Lower lobe of right lung (tissue), 2 donors: ENCODE results near the gene LRRIQ3. TPM values are rescaled to one million over a fixed set of nuclear protein-coding genes. Genes with fewer than 3 reads are reported as not detected.

Source experiments
- ATAC-seq, 2 donors: fragments of 200-7000 bp; cut with Tn5 transposase; one replicate each; pipeline ENCODE4 v1.9.1; 2020 to 2022; ENCODE audit warnings: mild to moderate bottlenecking in 2 of 2, moderate library complexity in 2 of 2
- DNase-seq: peaks from one replicate; pipeline ENCODE4 v3.0.0-alpha.2; 2020
- H3K27ac ChIP-seq: fragments of 200-600 bp; one replicate; pipeline ENCODE4 v1.8.0; 2022
- H3K27me3 ChIP-seq: fragments of 200-600 bp; one replicate; pipeline ENCODE4 v1.8.0; 2022; ENCODE audit warnings: low read depth
- H3K36me3 ChIP-seq: fragments of 200-600 bp; one replicate; pipeline ENCODE4 v1.8.0; 2022; ENCODE audit warnings: mild to moderate bottlenecking
- H3K4me1 ChIP-seq: fragments of 200-600 bp; one replicate; pipeline ENCODE4 v1.8.0; 2022
- H3K4me3 ChIP-seq: fragments of 200-600 bp; one replicate; pipeline ENCODE4 v1.8.0; 2022; ENCODE audit warnings: mild to moderate bottlenecking
- H3K9me3 ChIP-seq: fragments of 200-600 bp; one replicate; pipeline ENCODE4 v1.8.0; 2022
- intact Hi-C: fragments of 100-400 bp; cut with DNase I; formaldehyde crosslinking; loops from one replicate; pipeline ENCODE4 v1.11.0; 2022
- total RNA-seq: library from RNA; stranded (reverse); fragmentation: NEBNext Ultra II Directional; extraction: Animal tissue kit (Norgen Biotek cat#: 25700); gene quantifications from one replicate; pipeline ENCODE4 v1.2.1, GENCODE V29; 2021
- TF ChIP-seq, protein P1 (sequence below): fragments of 200-600 bp; IDR thresholded peaks from one replicate; pipeline ENCODE4 v1.8.0; 2022; ENCODE audit warnings: antibody characterized with exemption, mild to moderate bottlenecking
- donor health status: DM: no; HTN: yes; CAD: no; lungs with severe emphysema.

LRRIQ3 gene
- total RNA-seq, 1 donor from 2014 or later = 0.65 TPM

DNA sequence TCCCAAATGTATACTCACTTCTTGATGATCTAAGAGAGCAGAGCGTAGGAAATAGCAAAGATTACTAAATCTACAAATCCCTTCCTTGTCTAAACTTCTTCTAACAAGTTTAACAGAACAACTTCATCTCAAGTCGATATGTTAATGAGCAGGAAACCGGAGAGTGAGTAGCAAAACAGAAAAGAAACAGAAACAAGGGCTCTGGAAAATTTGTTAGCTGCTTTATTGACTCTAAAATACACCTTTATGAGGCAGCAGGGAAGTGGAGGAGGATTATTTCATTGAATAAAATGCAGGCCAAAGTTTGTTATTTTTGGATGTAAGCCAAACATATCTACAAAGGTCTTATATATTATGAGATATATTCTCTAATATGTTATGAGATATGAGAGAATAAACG lies 192.4 kb downstream of the LRRIQ3 start:
- Histone ChIP-seq H3K36me3 (no peaks in the 10 kb centered on the region), H3K4me1 (no peaks in the 10 kb centered on the region), H3K4me3 (no peak overlapping the region), H3K27ac (no peak overlapping the region), H3K27me3 (no peaks in the 10 kb centered on the region), H3K9me3 (no peaks in the 10 kb centered on the region)
- ATAC-seq = no peak
- DNase-seq = no peak
- TF ChIP-seq, protein P1, sequence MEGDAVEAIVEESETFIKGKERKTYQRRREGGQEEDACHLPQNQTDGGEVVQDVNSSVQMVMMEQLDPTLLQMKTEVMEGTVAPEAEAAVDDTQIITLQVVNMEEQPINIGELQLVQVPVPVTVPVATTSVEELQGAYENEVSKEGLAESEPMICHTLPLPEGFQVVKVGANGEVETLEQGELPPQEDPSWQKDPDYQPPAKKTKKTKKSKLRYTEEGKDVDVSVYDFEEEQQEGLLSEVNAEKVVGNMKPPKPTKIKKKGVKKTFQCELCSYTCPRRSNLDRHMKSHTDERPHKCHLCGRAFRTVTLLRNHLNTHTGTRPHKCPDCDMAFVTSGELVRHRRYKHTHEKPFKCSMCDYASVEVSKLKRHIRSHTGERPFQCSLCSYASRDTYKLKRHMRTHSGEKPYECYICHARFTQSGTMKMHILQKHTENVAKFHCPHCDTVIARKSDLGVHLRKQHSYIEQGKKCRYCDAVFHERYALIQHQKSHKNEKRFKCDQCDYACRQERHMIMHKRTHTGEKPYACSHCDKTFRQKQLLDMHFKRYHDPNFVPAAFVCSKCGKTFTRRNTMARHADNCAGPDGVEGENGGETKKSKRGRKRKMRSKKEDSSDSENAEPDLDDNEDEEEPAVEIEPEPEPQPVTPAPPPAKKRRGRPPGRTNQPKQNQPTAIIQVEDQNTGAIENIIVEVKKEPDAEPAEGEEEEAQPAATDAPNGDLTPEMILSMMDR = no peak
- intact Hi-C loops = no loop called here

DNA sequence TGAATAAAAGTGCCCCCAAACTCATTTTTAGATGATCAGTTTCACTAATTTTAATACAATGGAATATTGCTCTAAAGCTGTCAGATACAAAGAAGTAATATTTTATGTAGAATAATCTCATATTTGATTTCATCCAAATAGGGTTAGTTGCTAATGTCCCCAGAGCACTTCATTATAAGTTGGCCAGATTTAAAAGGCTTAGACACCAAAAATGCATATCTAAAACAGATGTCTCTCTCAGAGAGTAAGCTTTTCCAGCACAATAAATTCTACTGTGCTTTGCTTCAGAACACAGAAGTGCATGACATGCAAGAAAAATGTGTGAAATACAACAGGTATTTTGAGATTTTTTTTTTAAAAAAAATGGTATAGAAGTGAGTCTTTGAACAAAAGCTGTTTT lies 194.2 kb downstream of the LRRIQ3 start:
- ATAC-seq = no peak

DNA sequence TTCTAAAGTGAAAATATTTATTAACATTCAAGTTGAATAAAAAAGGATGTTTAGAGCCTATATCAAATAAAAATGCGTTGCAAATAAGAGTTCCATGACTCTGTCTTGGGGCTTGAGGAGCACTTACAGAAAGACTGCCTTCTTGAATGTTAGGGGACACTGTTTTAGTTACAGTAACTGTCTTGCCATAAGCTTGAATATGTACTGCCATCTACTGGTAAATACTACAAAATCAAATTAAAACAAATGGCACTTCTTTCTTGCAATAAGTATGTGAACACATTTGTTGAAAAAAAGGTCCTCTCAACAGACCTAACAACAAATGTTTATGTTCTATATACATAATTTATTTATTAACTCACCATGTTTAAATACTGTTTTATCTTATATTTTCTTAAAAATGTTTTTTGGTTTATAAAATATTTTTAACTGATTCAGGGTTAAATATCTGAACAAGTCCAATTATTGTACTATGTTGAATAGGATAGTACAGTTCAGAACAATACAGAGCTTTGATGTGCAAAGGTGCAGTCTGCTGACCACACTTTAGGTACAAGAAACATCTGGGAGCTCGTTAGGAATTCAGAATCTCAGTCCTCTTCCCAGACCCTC lies 199.5 kb downstream of the LRRIQ3 start:
- TF ChIP-seq, protein P1 = peak; percentile 37
- intact Hi-C loops = no loop called here
- Histone ChIP-seq H3K4me1 (no peaks in the 10 kb centered on the region), H3K36me3 (no peaks in the 10 kb centered on the region), H3K4me3 (no peak overlapping the region), H3K27ac (no peak overlapping the region), H3K9me3 (no peaks in the 10 kb centered on the region), H3K27me3 (no peaks in the 10 kb centered on the region)
- peak in 1 of 2 donors; percentile 50 for ATAC-seq
- no peak for DNase-seq

More for the DNA sequence above, 194.2 kb downstream of the LRRIQ3 start:
- Histone ChIP-seq H3K27ac (no peak overlapping the region), H3K27me3 (no peaks in the 10 kb centered on the region), H3K4me3 (no peak overlapping the region), H3K36me3 (no peaks in the 10 kb centered on the region), H3K4me1 (no peaks in the 10 kb centered on the region), H3K9me3 (no peaks in the 10 kb centered on the region)
- TF ChIP-seq, protein P1 = no peak
- no peak for DNase-seq
- intact Hi-C loops = no loop called here

DNA sequence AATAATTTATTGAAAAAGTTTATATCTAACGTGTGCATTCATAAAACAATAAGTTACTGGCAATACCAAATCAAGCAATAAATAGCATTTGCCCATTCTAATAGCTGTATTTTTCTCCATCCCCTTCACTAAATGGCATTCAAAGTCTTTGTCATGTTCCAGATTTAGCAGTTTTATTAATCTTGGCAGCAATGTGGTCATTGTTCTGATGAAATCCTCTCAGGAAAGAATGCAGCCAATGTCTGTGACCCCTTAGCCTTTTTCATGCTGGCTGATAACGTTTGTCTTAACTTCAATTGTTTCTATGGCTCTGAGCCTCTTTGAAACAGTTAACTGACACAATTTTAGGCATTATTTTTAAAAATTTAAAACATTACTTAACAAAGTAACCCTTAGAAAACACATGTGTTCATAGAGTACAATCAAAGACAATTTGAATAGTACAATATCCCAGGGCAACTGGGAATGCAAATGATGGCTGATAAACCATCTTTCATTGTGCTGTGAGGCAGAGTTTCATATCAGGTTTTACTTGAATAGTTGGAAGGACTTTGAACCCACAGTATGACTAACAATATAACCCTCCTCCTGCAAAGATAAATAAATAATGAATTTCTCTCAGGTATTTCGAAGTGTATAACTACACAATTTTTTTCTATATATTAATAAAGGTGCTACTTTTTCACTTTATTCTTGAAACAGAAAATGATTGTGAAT lies 217.5 kb downstream of the LRRIQ3 start:
- ATAC-seq (no peak), DNase-seq (no peak)
- intact Hi-C loops = no loop called here
- Histone ChIP-seq H3K27ac (no peak overlapping the region), H3K36me3 (no peaks in the 10 kb centered on the region), H3K27me3 (no peaks in the 10 kb centered on the region), H3K4me1 (no peaks in the 10 kb centered on the region), H3K9me3 (no peaks in the 10 kb centered on the region), H3K4me3 (no peak overlapping the region)
- TF ChIP-seq, protein P1 = no peak

DNA sequence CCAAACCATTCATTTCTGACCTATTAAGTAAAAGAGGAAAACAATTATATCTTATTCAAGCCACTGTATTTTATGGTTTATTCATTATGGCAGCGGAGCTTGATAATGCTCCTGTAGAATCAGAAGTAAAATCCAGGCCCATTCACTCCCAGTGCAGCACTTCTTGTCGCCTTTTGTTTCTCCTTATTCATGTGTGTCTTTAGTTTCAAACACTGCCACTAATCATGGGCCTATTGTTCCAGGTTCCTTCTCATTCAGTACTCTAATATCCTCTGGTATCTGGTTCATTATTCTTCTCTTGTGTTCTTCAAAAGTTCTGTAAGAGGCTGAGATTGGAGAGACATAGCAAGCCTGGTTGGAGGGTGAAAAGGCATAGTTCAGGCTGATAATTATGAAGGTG lies 218.3 kb downstream of the LRRIQ3 start:
- TF ChIP-seq, protein P1 = no peak
- no peaks in the 10 kb centered on the region for H3K9me3 ChIP-seq
- no peaks in the 10 kb centered on the region for H3K27me3 ChIP-seq
- H3K4me3 ChIP-seq = no peak overlapping the region
- H3K36me3 ChIP-seq = no peaks in the 10 kb centered on the region
- no peaks in the 10 kb centered on the region for H3K4me1 ChIP-seq
- intact Hi-C loops = no loop called here
- ATAC-seq (no peak), DNase-seq (no peak)
- H3K27ac ChIP-seq = no peak overlapping the region
